Activated CD8-positive, alpha-beta memory T cell treated with anti-CD3 and anti-CD28 coated beads, Interleukin-2, amount 50 U/mL, for 48 hours (primary cell): Measurements from ENCODE around the gene HEMK1.

Source experiments
- DNase-seq: peaks from one replicate; pipeline ENCODE4 v3.0.0-alpha.2; 2020

HEMK1 gene

DNA sequence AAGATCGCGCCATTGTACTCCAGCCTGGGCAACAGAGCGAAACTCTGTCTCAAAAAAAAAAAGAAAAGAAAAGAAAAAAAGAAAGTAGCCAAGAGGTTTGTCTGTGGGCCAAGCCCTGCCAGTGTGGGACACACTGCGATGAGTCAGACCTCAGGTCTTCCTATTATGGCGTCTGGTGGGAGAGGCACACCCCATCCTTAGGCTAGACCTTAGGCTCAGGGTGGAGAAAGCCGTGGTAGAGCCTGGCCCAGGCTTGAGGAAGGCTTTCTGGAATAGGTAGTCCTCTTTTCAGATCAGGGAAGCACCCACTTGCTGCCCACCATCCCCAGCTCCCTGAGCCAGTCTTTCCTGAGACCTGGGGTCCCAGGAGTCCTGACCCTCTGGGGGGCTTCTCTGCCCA lies 6.0 kb downstream of the HEMK1 start:
- DNase-seq, result peak; percentile 60

DNA sequence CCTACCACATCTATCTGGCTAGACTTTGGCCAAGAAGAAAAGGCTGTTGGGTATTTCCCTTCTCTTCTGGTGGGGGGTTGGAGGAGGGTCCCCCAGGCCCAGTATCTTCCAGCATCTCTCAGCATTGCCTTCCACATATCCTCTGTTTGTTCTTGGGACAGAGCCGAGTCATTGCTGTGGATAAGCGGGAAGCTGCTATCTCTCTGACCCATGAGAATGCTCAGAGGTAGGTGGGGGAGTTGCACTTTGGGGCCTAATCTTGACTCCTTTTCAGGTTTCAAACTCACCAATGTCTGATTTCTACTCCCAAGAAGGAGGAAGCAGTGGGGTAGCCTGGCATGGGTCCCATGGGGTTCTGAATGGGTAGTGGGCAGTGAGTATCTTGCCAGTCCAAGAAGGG lies 8.0 kb downstream of the HEMK1 start:
- no peak for DNase-seq

DNA sequence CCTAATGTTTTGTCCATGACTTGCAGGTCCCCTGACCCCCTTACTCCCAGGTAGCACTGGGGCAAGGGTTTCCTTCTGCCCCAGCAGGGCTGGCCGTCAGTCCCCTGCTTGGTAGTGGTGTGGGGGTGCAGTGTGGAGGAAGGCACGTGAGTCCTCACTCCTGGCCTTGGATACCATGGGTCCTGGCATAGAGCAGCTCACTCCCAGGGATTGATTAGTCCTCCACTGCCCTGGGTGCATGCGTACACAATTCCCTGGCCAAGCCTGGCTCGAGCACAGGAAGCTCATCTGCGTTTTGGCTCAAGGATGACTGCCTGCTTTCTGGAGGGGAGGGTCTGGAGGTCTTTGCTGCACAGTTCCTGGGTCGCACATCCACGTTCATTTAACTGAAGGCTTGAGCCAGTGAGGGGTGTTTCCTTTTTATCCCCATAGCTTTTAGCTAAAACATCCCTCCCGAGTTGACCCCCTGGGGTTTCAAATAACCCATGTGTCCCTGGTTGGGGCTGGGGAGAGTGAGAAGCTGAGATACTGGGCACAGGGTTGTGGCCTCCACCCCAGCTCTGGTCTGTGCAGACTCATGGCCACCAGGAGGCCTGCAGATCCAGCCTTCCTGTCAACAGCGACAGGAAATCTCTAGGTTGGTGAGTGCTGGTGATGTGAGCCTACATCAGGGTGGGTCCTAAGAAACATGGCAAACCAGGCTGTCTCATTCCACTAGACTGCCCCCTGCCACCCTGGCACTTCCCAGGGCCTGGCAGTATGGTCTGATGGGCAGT lies 11.5 kb downstream of the HEMK1 start:
- DNase-seq, result no peak

DNA sequence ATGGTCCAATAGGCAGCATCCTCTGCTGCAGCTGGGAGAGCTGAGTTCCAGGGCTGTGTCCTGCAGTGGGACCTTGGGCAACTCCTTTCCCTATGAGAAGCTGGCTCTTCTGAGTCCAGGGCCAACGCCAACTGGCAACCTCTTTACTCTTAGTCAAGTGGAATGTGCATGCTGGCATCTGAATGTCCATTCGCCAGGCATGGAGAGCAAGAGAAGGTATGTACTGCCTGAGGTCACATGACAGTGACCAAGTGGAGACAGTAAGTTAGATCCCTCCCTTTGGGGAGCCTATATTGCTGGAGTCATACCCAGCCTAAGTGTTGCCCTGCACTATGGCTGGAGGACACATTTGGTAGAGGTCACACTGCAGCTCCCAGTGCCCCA lies 12.1 kb downstream of the HEMK1 start:
- no peak for DNase-seq

DNA sequence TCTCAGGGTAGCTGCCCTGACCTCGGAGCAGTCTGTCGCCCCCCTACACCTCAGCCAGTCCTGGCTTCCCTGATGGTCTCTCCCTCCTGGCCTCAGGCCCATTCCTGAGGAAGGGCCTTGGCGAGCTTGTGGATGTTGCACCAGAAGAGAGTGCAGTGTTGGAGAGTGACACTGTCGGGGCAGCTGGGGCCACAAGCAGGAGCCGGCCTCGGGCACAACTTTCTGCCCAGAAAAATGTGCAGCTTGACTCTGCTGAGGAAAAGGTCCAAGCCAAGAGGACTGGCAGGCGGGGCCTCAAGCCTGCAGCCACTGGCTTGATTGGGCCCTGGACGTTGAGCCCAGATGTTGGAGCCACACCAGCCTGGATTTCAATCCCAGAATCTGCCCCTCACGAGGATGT lies 12.8 kb downstream of the HEMK1 start:
- no peak for DNase-seq

DNA sequence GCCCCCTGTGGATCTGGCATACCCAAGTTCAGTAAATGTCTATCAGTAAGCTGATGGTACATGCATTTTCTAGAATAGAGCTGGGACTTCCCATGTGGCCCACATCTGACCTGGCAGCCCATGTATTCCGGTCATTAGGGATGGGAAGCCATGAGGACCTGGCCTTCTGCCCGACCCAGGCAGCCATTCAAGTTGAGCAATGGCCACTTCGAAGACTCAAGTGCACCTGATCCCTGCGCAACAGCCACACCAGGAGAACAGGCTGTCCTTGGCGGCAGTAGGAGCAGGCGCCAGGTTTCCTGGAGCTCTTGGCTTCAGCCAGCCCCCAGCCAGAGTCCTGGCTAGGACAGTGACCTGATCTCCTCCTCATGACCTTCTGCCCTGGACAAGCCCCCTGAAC lies 14.6 kb downstream of the HEMK1 start:
- DNase-seq, result no peak

DNA sequence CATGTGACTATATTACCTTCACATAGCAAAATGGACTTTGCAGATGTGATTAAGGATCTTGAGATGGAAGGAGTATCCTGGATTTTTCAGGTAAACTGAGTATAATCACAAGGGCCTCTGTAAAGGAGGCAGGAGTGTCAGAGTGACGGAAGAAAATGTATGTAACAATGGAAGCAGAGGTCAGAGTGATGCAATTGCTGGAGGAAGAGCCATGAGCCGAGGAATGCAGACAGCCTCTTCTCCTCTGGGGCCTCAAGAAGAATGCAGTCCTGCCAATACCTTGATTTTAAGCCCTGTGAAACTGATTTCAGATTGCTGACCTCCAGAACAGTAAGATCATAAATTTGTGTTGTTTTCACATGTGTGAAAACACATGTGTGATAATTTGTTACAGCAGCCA lies 15.1 kb downstream of the HEMK1 start:
- no peak for DNase-seq

DNA sequence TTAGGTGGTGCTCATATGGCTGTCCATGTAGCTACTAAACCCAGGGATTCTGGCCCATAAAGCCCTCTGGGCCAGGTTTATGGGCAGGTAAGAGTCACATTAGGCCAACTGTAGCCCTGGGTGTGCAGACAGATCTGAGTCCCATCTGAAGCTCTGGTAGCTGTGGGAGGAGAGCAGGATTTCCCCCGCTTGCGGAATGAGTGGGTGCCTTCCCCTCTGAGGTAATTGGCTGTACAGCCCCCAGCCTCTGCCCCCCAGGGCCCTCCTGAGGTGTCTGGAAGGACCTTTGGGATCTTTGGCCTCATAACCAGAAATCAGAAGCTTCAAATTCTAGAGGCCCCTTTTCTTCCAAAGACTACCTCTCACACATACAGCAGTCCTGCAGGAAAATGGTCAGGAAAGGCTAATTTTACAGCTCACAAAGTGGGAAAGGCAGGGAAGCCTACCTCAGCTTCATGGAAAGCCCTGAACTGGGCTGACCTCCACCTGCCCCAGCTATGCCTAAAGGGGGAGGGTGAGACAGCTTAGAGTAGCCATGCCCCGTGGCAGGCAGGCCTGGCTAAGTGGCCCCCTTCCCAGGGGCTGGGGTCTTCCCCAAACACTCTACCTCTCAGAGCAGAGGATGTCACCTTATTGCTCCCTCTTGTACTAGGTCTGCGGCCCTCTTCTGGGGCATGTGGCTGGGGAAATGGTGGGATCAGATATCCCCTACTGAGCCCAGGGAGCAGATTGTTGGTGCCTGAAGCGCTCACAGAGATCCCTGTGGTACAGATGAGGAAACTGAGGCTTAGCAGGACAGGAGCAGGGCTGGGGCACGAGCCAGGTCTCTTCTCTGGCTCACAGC lies 16.8 kb downstream of the HEMK1 start:
- DNase-seq, result peak; percentile 81

DNA sequence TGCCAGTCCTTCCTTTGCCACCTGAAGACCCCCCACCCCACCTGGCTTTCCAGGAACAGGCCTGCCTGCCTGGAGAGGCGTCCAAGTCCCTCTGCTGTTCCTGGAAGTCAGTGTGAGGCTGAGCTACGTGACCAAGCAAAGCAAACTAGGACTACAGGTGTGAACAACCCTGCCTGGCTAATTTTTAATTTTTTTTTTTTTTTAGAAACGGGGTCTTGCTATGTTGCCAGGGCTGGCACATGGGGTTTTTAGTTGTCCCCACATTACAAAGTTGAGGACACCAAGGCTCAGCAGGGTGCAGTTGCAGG lies 17.4 kb downstream of the HEMK1 start:
- DNase-seq, result no peak

DNA sequence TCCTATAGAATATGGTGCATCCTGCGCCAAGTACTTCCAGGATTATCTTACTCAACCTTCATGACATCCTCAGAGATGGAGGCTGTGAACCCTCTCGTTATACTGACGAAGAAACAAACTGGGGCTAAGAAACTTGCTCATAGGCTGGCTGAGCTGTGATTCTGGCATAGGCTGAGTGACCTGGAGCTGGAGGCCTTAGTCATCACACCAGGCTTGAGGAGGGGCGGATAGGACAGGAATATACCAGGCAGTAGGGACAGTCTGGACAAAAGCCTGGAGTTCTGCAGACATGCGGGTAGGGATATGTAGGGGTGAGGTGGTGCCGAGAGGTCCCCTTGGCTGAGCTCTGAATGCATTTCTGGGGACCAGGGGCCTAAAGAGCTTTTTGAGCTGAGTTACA lies 18.1 kb downstream of the HEMK1 start:
- peak; percentile 61 for DNase-seq

DNA sequence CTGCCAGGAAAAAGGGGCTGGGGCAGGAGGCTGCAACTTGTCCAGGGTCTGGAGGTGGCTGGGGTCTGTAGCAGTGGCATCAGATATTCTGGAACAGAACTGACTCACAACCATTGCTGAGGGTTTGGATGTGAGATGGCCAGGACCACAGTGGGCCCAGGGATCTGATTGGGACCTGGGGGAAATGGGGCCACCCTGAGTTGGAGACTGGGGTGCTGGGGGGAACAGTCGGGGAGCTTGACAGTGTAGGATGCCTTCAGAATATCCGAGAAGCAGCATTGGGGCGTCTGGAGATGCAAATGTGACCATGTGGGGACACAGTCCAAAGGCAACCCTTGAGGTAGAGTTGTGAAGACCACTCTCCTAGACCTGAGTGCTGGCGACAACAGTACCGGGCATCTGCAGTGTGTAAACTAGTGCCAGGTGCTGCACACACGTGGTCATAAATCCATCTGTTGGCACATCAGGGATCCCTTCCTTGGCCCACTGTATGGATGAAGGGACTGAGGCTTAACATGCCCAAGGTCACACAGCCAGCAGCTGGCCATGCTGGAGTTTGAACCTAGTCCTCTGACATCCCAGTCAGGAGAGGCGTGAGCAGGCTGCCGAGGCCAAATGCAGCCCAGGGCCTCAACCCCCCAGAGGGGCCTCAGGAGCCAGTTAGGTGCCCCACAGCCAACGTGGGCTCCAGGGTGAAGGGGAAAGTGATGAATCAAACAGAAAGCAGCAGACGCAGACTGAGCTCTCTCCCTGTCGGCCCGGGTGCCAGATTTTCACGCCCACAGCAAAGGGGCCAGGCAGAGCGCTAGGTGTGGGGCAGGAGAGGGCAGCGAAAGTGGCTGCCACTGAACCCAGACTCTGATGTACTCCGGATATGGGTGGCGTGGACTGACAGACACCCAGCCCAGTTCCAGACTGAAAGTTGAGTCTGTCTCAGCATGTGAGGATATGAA lies 18.8 kb downstream of the HEMK1 start:
- DNase-seq, result peak; percentile 92

DNA sequence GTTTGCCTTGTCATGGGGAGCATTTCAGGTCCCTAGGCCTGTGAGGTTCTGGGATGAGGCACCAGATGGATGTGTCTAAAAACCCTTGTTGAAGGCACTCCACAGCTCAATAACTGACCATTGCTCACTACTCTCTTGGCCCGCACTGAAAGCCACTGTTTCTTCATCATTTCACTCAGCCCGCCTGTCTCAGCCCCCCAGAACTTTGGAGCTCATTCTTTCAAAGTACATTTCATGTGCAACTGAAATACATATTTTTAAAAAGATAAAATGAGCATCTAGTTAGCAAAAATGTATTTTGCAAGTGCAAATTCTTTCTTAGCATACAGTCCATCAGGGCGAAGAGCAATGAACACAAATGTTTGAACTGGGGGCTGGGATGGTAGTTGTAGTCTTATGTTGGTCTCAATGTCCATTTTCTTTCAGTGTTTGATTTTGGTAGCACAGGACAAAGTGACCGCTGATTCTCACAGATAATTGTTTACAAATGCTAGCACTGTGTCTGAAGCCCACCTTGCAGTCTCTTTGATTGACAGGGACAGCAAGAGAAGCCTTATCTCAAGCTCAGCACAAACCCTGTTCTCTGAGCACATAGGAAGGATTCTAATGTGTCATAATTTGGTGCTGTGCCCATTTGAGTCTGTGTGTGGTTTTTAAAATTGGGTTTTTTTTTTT lies 19.6 kb downstream of the HEMK1 start:
- no peak for DNase-seq

DNA sequence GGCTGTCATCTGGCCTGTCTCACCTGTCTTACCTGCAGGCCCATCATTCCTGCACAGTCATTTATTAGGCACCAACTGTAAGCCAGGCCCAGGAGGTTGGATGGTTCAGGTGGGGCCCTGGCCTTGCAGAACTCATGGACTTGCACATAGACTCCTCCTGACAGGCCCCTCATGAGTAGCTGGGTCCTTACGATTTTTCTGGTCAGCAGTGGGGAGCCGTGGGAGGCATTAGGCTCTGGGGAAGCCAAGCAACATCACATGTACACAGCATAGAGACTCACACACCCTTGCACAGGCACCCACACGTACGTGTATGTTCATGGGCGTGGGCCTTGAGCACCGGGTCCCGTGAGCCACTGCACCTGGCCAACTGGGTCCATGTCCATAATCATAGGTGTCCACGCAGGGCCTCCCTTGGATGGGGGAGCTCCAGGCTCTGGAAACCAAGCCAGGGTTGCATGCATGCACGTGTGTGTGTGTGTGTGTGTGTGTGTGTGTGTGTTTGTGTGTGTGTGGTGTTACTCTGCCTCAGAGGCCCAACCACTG lies 21.9 kb downstream of the HEMK1 start:
- DNase-seq, result peak; percentile 82

DNA sequence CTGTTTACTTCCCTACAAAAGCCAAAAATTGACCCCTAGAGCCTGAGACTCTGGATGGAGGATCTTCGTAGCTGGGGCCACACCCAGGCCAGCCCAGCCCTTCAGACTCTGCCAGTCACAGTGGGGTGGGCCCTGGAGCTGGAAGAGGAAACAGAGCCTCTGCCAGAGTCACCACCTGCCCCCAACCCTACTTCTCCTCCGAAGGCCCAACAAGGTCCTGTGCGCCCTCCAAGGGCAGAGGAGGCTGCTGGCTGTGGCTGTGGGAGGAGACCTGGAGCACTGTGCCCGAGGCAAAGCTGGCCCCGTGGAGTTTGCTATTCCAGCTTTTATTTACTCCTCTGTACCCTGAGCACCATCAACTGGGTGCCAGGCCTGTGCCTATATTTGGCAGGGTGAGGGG lies 23.2 kb downstream of the HEMK1 start:
- DNase-seq, result peak; percentile 79

DNA sequence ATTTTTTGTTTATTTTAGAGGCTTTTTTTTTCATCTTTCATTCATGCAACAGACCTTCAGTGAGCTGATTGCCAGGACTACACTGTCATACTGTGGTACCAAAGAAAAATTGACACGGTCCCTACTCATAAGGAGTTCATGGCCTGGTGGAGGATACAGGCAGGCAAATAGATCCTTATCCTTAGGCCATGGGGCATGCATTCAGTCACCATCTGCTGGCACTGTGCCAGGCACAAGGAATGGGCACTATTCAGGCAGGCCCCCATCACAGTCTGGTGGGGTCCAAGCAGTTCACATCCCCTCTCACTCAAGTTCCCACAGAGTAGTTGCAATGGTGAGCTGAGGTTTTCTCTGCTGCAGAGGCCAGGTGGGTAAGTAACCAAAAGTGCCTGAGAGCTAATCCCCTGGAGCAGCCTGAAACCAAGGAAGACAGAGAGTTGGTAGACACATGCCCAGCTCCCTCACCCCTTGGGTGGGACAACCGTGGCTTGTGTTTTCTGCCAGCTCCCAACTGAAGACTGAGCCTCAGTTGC lies 25.0 kb downstream of the HEMK1 start:
- DNase-seq, result no peak

DNA sequence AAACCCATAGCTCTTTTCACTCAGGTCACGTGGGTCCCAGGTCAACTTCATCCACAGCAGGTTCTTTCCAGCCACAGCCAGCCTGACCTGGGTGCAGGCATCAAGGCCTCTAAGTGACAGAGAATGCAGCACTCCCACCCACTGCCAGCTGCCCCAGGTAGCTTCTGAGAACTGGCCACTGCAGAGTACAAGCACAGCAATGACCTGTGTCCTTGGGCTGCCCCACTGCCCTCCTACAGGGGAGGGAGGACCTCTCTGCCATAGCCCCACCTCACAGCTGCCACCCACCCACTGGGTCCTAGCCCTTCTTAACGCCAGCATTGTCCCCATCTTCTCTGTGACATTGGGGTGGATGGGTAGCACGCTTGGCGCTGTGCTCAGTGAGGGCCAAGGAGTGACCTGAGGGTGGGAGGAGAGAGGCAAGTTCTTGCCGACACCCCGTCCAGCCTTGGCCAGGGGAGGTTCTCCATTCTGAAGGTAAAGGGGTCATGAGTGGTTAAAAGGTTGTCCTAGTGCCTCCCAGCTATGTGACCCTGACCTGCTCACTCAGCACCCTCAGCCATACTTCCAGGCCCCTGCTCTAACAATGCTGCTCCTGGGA lies 29.9 kb downstream of the HEMK1 start:
- DNase-seq, result no peak

DNA sequence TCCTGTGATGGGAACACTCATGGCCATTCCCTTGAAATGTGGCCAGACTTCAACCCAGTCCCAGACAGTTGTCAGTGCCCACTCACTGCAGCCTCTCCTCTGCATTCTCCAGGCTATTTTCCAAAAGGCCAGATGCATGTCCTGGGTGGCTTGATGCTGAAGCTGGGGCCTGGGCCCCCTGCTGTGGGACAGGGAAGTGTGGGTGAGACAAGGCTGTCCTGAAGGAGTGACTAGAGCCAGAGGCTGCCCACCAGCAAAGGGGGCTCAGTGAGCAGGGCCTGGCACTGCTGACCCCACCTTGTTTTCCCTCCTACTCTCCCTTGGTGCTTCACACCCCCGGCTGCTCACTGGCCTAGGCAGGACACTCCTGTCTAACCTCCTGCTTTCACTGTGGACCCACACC lies 30.4 kb downstream of the HEMK1 start:
- DNase-seq, result peak; percentile 75

DNA sequence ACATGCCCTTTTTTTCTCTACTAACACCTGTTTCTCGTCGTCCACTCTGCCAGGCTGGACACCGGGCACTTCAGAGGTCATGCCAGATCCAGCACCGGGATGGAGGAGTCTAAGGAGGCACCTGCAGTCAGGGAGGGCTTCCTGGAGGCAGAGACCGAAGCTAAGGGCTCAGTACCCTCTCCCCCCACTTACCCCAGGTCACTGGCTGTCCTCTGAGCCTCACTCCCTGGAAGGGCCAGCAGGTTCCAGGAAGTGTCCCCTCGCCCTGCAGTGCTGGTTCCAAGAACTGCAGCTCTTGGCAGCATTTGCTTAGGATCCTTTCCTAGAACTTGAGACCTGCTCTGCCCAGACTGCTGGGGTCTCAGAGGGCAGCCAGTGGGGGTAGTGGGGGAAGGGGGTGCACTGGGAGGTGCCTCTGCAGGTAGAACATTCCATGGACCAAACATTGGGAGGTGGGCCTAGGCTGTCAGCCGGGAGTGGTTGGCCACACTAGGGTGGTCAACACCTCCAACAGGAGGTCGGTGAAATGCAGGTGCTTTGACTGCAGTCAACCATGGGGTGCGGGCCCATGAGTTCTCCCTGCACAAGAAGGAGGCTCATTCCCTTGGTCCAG lies 30.9 kb downstream of the HEMK1 start:
- DNase-seq, result peak; percentile 79

DNA sequence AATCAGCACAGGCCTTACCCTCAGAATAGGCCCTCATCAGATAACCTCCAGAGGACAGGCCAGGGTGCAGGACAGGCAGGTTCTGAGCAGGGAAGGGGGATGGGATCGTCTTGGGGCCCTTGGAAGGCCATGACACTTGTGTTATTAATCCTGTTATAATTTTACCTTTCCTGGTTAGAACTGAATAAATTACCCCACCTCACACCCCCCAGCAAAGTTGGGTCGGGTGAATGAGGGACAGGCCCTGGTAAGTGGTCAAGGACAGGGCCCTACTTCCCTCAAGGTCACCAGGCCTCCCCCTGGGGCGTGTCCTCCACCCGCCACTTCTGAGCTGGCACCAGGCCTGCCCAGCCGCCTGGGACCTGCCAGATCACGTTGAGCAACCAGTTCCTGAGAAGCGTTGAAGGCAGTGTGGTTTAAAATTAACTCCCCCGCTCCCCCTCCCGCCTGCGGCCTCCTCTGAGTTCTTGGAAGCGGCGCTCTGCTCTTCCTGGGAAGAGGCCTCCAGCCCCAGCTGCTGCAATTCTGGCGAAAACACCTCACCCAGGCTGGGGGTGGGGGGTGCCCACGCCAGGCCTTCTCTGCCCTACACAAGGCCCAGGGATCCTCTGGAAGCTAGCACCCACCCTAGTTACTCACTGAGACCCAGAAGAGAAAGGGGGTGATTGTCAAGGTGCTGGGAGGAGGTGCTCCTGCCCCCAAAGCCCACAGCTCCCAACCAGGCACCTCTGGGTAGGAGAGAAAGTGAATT lies 31.7 kb downstream of the HEMK1 start:
- peak; percentile 94 for DNase-seq

DNA sequence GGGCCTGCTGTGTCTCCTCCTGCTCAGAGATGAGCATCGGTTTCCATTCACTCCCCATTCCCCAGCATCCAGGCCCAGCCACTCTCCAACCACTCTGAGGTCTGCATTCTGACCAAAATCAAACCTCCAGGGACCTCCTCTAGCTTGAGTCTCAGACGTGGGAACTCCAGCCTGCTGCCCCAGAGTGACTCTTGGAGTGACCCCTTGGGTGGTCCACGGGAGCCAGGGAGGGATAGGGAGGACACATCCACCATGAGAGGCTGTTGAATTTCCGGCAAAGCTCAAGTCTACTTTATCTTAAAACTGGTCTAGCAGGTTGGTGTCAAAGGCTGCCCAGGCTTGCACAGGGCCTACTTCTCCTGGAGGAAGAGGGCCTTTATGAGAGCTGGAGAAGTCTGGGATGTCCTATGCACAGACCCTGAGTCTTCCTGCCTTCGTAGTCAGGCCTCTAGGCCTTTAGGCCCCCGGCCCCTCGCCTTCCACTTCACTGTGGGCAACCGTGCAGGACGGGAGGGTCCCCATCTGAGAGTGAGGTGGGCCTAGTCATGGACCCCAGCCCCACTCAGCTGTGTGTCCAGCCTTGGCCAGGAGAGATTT lies 33.4 kb downstream of the HEMK1 start:
- DNase-seq, result peak; percentile 76
